NCI-H774 (cell line): ENCODE data around the gene TSPAN3.

ENCODE experiments used
- DNase-seq: peaks from one replicate; lab custom pipeline; 2025; lab: John Stamatoyannopoulos, UW

TSPAN3 gene

DNA sequence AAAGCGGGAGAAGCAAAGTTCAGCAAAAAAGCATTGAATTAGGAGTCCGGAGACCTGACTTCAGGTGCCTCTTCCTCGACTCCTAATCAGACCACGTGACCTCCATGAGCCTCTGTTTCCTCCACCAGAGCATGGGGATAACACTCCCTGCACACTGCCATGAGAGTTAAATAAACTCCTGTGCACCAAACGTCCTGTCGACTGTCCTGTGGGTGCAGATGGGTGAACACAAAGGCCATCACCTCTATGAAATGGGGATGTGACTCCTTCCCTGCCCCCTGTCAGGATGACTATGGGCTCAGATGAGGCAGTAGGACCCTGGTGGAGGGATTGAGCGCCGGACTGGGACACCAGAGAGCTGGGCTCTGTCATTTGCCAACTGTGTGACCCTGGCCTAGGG lies 13.5 kb upstream of the TSPAN3 start:
- no peak for DNase-seq

- DNase-seq = peak; percentile 86
These were observed 12.7 kb upstream of the TSPAN3 start for GRCh38 chr15:77083381-77084160.

- no peak for DNase-seq
These were observed 11.1 kb upstream of the TSPAN3 start for GRCh38 chr15:77081971-77082370.

GRCh38 chr15:77076323-77076915 lies 5.5 kb upstream of the TSPAN3 start:
- DNase-seq = no peak

DNA sequence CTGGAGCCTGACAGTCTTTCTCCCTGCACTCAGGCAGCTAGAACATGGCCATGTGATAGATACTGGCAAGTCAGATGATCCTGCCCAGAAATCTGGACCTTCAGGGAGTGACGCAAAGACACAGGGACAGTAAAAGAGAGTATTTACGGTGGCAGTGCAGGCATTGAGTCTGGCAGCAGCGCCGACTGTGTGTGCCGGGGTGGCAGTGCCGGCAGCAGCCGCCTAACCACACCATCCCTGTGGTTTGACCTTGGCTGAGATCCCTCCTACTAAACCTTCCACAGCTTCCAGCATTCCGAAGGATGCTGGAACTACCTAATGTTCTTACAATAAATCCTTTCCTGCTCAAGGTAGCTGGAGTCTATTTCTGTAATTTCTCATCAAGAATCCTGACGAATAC lies 4.6 kb upstream of the TSPAN3 start:
- no peak for DNase-seq

GRCh38 chr15:77074350-77074749 lies 3.4 kb upstream of the TSPAN3 start:
- DNase-seq = no peak

- no peak for DNase-seq
These were observed 655 bp upstream of the TSPAN3 start for GRCh38 chr15:77071305-77072223.

- no peak for DNase-seq
These were observed 772 bp downstream of the TSPAN3 start for GRCh38 chr15:77070180-77070494.

GRCh38 chr15:77069521-77070121 lies 1.3 kb downstream of the TSPAN3 start:
- DNase-seq = no peak

GRCh38 chr15:77068633-77069032 lies 2.3 kb downstream of the TSPAN3 start:
- no peak for DNase-seq

DNA sequence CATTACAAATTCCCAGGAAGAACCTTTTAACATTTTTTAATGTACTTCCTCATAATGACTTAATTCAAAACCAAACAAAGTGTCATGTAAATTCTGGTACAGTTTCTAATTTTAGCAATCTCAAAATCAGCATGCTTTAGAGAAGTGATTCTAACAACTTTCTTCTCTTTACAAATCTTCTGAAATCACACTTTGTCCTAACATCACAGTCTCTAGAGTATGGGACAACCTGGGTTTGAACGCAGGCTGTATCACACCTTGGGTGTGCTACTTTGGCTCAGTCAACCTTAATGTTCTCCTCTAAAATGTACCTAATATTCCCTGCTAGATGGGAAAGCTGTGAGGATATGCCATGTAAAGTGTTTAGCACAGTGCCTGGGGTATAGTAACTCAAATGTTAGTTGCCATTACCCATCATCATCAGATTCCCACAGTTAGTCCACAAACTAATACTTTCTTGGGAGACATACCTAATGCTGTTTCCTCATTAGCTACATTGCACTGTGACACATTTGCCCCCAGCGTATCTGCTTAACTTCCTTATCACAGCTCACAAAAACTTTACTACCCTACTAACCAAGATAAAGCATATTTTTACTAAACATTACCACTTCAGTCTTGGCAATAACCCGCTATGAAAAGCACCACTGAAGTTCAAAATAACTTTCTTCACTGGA lies 3.1 kb downstream of the TSPAN3 start:
- no peak for DNase-seq

GRCh38 chr15:77066971-77067690 lies 3.8 kb downstream of the TSPAN3 start:
- no peak for DNase-seq

- no peak for DNase-seq
These were observed 6.2 kb downstream of the TSPAN3 start for GRCh38 chr15:77064539-77065308.

- no peak for DNase-seq
These were observed 6.8 kb downstream of the TSPAN3 start for GRCh38 chr15:77064063-77064462.

DNA sequence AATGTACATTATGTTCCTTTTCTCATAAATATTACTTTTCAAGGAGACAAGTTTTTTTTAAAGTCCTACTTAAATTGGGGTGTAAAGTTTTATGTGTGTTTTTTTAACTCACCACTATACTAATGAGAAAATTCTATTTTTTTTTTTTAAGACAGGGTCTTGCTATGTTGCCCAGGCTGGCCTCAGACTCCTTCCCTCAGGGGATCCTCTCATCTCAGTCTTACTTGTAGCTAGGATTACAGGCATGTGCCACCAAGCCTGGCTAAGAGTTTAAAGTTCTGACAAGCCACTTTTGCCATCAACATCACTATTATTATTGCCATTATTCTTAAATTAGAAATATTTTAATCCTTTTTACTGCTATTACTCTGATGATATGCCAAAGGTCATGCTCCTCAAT lies 7.7 kb downstream of the TSPAN3 start:
- DNase-seq = no peak

GRCh38 chr15:77060546-77060945 lies 10.4 kb downstream of the TSPAN3 start:
- no peak for DNase-seq

DNA sequence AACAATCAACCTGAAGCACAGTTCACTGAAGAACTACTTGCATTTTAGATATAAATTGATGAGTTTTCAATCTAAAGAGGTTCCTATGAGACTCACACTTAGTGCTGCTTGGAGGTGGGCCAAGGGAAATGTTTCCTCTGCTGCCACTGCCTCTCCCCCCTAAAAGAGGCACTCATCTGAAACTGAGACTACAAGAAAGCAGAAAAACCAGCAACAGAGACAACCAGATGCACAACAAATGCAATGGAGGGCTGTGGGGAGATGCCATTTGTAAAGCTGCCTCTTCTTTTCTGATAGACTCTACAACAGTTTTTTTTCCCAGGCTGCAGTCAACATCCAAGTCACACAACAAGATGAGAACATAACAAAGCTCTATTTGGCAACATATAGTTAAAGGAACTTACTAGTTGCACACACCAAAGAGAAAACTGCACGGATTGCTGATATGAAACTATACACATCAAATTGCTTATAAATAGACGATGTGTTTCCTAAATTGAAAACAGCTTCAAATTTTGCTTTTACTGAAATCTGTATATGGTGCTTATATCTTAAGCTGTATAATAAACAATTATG lies 11.0 kb downstream of the TSPAN3 start:
- no peak for DNase-seq

DNA sequence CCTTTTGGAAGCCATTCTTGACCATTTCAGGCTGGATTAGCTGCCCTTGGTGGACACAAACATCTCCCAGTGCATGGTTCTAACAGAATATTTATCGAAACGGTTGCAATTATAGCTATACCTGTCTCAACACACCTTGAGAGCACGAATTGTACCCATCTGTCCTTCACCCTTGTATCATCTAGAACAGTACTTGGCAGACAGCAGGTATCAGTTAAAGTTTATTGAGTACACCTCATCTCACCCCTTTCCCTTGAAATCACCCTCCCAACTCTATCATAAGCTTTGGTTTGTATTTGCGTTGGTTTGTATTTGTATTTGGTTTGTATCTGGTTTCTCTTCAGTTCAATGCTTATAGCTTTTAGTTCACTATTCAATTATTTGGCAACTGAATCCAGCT lies 12.4 kb downstream of the TSPAN3 start:
- DNase-seq = no peak

DNA sequence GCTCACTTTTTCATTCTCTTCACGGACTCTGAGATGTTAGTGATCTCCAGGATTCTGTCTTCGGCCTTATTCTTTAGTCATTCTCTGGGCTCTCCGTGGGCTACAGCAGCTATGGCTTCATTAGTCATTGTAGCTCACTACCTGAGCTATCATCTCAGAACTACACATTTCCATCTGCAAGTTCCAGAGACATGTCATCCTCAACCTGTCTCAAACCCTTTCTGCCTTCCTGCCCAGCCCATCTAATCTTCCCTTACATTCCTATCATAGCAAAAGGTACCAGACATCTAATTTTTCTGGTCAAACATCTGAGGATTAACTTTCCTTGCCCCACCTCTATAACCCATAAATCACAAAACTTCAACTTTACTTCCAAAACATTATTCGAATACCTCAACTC lies 13.2 kb downstream of the TSPAN3 start:
- DNase-seq = no peak

GRCh38 chr15:77057072-77057471 lies 13.8 kb downstream of the TSPAN3 start:
- no peak for DNase-seq
